Neuronal stem cell (in vitro differentiated cells): ENCODE data around the gene OXLD1.
A peak's percentile ranks its signal among the peaks of the same experiment; 100 is the strongest.

Experiments
- DNase-seq: peaks from one replicate; pipeline ENCODE4 v3.0.0-alpha.2; 2013; ENCODE audit warnings: low spot score
- H2AFZ ChIP-seq: one replicate; pipeline ENCODE4 v1.6.1; 2013; ENCODE audit warnings: mild to moderate bottlenecking, low read length, inconsistent platforms
- H2AK5ac ChIP-seq: 2 replicates; pipeline ENCODE4 v1.6.1; 2013; ENCODE audit warnings: low read depth, mild to moderate bottlenecking, inconsistent platforms, low read length, moderate library complexity, mixed read lengths
- H2BK120ac ChIP-seq: 2 replicates; pipeline ENCODE4 v1.6.1; 2013; ENCODE audit warnings: low read depth, mild to moderate bottlenecking, inconsistent platforms, low read length, moderate library complexity, mixed read lengths
- H2BK12ac ChIP-seq: one replicate; pipeline ENCODE4 v1.6.1; 2013; ENCODE audit warnings: low read length, inconsistent platforms
- H2BK15ac ChIP-seq: 2 replicates; pipeline ENCODE4 v1.6.1; 2013; ENCODE audit warnings: mild to moderate bottlenecking, low read length, inconsistent platforms, mixed read lengths
- H2BK5ac ChIP-seq: one replicate; pipeline ENCODE4 v1.6.1; 2013; ENCODE audit warnings: inconsistent platforms, mild to moderate bottlenecking, low read length, moderate library complexity
- H3K14ac ChIP-seq: one replicate; pipeline ENCODE4 v1.6.1; 2013; ENCODE audit warnings: low read length, inconsistent platforms
- H3K18ac ChIP-seq: 2 replicates; pipeline ENCODE4 v1.6.1; 2013; ENCODE audit warnings: low read length, inconsistent platforms
- H3K23ac ChIP-seq: 2 replicates; pipeline ENCODE4 v1.6.1; 2013; ENCODE audit warnings: low read depth, mild to moderate bottlenecking, mixed read lengths, low read length, inconsistent platforms; ENCODE audit not compliant: poor library complexity
- H3K27ac ChIP-seq: replicated peaks from 3 replicates; pipeline ENCODE4 v1.5.1; 2013; ENCODE audit warnings: low read length, inconsistent platforms
- H3K27me3 ChIP-seq, 3 experiments: 2 replicates each; pipeline ENCODE4 v1.6.1; 2013; ENCODE audit warnings: low read length in 3 of 3, mild to moderate bottlenecking in 2 of 3, inconsistent platforms in 1 of 3, low read depth in 1 of 3, mixed read lengths in 1 of 3, moderate library complexity in 1 of 3; ENCODE audit not compliant: control insufficient read depth in 3 of 3, insufficient read depth in 3 of 3
- H3K36me3 ChIP-seq, 2 donors: replicated peaks in 1 of 2; 2 replicates each; pipeline ENCODE4 v1.6.1; 2013; ENCODE audit warnings: low read length in 2 of 2; ENCODE audit not compliant: control insufficient read depth in 2 of 2, insufficient read depth in 2 of 2
- H3K4ac ChIP-seq: 2 replicates; pipeline ENCODE4 v1.6.1; 2013; ENCODE audit warnings: inconsistent platforms, mild to moderate bottlenecking, low read length, moderate library complexity
- H3K4me1 ChIP-seq, 2 donors: 1 replicate in 1 of 2; 2 replicates in 1 of 2; pipeline ENCODE4 v1.6.1; 2013; ENCODE audit warnings: low read length in 2 of 2, low read depth in 1 of 2; ENCODE audit not compliant: control insufficient read depth in 2 of 2, insufficient read depth in 1 of 2
- H3K4me2 ChIP-seq: one replicate; pipeline ENCODE4 v1.6.1; 2013; ENCODE audit warnings: mild to moderate bottlenecking, low read length, inconsistent platforms; ENCODE audit not compliant: insufficient read depth, poor library complexity, severe bottlenecking
- H3K4me3 ChIP-seq, 2 donors: 2 replicates each; pipeline ENCODE4 v1.5.1; 2013; ENCODE audit warnings: low read length in 2 of 2, mild to moderate bottlenecking in 2 of 2, inconsistent platforms in 1 of 2, moderate library complexity in 1 of 2
- H3K79me1 ChIP-seq: one replicate; pipeline ENCODE4 v1.6.1; 2013; ENCODE audit warnings: low read depth, mild to moderate bottlenecking, inconsistent platforms, low read length, moderate library complexity
- H3K9ac ChIP-seq: one replicate; pipeline ENCODE4 v1.6.1; 2013; ENCODE audit warnings: mild to moderate bottlenecking, low read depth, low read length, inconsistent platforms; ENCODE audit not compliant: poor library complexity
- H3K9me3 ChIP-seq, 2 donors: replicated peaks in 1 of 2; 2 replicates each; pipeline versions ENCODE3 to v1.6.1; 2013; ENCODE audit warnings: low read length in 2 of 2, mild to moderate bottlenecking in 2 of 2, inconsistent platforms in 1 of 2, low read depth in 1 of 2, mixed read lengths in 1 of 2, moderate library complexity in 1 of 2; ENCODE audit not compliant: control insufficient read depth in 2 of 2, insufficient read depth in 1 of 2
- H4K8ac ChIP-seq: one replicate; pipeline ENCODE4 v1.6.1; 2013; ENCODE audit warnings: low read depth, mild to moderate bottlenecking, inconsistent platforms, low read length, moderate library complexity
- H4K91ac ChIP-seq: one replicate; pipeline ENCODE4 v1.6.1; 2013; ENCODE audit warnings: low read length, low read depth, mild to moderate bottlenecking, inconsistent platforms; ENCODE audit not compliant: poor library complexity
- whole genome bisulfite sequencing, 2 donors: extraction: QIAGEN DNeasy Blood & Tissue Kit; methylation state at CpG; one replicate each; pipeline ENCODE4 v1.1.7; 2013; ENCODE audit warnings: missing lambda C conversion rate in 2 of 2, mixed read lengths in 1 of 2; ENCODE audit not compliant: insufficient read length in 2 of 2, insufficient replicate concordance in 1 of 2; ENCODE audit errors: extremely low coverage in 2 of 2; 5-methylcytosine and 5-hydroxymethylcytosine counted together

OXLD1 gene

GRCh38 chr17:81662002-81662401, 4.4 kb downstream of the OXLD1 start:
- Histone ChIP-seq H2BK15ac (no peak overlapping the region), H3K27ac (no peak overlapping the region), H3K9me3 (peaks cover 0 to 2% of the 10 kb centered on the region in 2 donors), H3K27me3 (no peaks in the 10 kb centered on the region), H2AFZ (no peak overlapping the region), H3K4me3 (no peak overlapping the region), H3K4me1 (peaks cover 6 to 7% of the 10 kb centered on the region in 2 donors), H3K18ac (no peak overlapping the region), H4K8ac (no peak overlapping the region), H3K4me2 (no peak overlapping the region), H2BK12ac (no peak overlapping the region), H3K4ac (no peak overlapping the region), H3K79me1 (peaks cover 13% of the 10 kb centered on the region), H3K36me3 (peaks cover 8 to 11% of the 10 kb centered on the region in 2 donors), H3K9ac (no peak overlapping the region), H2BK5ac (no peak overlapping the region), H4K91ac (no peak overlapping the region), H2AK5ac (no peak overlapping the region), H3K23ac (no peak overlapping the region), H3K14ac (no peak overlapping the region), H2BK120ac (no peak overlapping the region)
- DNase-seq = no peak
- no CpG with 5 or more reads among the region's 4 CpGs for WGBS, 2 donors

DNA sequence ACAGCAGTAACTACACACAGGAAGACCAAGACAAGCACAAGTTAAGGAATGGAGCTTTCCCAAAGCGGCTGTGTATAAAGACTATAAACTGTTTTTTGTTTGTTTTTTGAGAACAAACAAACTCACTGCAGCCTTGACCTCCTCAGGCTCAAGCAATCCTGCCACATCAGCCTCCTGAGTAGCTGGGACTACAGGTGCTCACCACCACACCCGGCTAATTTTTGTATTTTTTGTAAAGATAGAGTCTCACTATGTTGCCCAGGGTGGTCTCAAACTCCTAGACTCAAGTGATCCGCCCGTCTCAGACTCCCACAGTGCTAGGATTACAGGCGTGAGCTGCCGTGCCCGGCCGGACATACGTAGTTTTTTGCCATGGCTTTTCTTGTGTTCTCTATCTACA, 6.0 kb downstream of the OXLD1 start:
- peaks cover 6% of the 10 kb centered on the region for H3K79me1 ChIP-seq
- no peak overlapping the region for H3K14ac ChIP-seq
- H2BK12ac ChIP-seq = no peak overlapping the region
- no peak overlapping the region for H3K4me2 ChIP-seq
- no peak overlapping the region for H2AK5ac ChIP-seq
- no peak overlapping the region for H4K8ac ChIP-seq
- H3K36me3 ChIP-seq = peaks cover 8 to 11% of the 10 kb centered on the region in 2 donors
- H3K27me3 ChIP-seq = no peaks in the 10 kb centered on the region
- peaks cover 0 to 2% of the 10 kb centered on the region in 2 donors for H3K9me3 ChIP-seq
- H3K4me1 ChIP-seq = peaks cover 1 to 2% of the 10 kb centered on the region in 2 donors
- DNase-seq = no peak
- H2BK120ac ChIP-seq = no peak overlapping the region
- H3K27ac ChIP-seq = no peak overlapping the region
- H3K4ac ChIP-seq = no peak overlapping the region
- no peak overlapping the region for H3K18ac ChIP-seq
- H3K23ac ChIP-seq = no peak overlapping the region
- no CpG with 5 or more reads among the region's 9 CpGs for WGBS, 2 donors
- H3K9ac ChIP-seq = no peak overlapping the region
- H3K4me3 ChIP-seq = no peak overlapping the region
- H2AFZ ChIP-seq = no peak overlapping the region
- H2BK5ac ChIP-seq = no peak overlapping the region
- no peak overlapping the region for H2BK15ac ChIP-seq
- no peak overlapping the region for H4K91ac ChIP-seq

- Histone ChIP-seq H3K23ac (no peak overlapping the region), H3K27me3 (no peaks in the 10 kb centered on the region), H3K4me1 (no peaks in the 10 kb centered on the region), H3K18ac (no peak overlapping the region), H3K9ac (no peak overlapping the region), H2BK15ac (no peak overlapping the region), H3K79me1 (peaks cover under 1% of the 10 kb centered on the region), H3K27ac (no peak overlapping the region), H3K14ac (no peak overlapping the region), H3K4me2 (no peak overlapping the region), H2AK5ac (no peak overlapping the region), H3K36me3 (peaks cover under 1 to 1% of the 10 kb centered on the region in 2 donors), H2AFZ (no peak overlapping the region), H2BK120ac (no peak overlapping the region), H2BK5ac (no peak overlapping the region), H3K9me3 (peaks cover 0 to under 1% of the 10 kb centered on the region in 2 donors), H4K8ac (no peak overlapping the region), H2BK12ac (no peak overlapping the region), H3K4me3 (no peak overlapping the region), H3K4ac (no peak overlapping the region), H4K91ac (no peak overlapping the region)
- no peak for DNase-seq
- WGBS, 2 donors = no CpG with 5 or more reads among the region's 5 CpGs
These were observed 7.4 kb downstream of the OXLD1 start for GRCh38 chr17:81659038-81659437.

- Histone ChIP-seq H3K27me3 (no peaks in the 10 kb centered on the region), H3K9ac (no peak overlapping the region), H3K14ac (no peak overlapping the region), H3K4ac (no peak overlapping the region), H2AFZ (peak overlapping the region; percentile 0), H3K4me1 (peaks cover 4 to 9% of the 10 kb centered on the region in 2 donors), H3K4me3 (no peak overlapping the region), H3K27ac (no peak overlapping the region), H2BK120ac (no peak overlapping the region), H3K4me2 (no peak overlapping the region), H2BK12ac (no peak overlapping the region), H2AK5ac (peak overlapping the region; percentile 84), H3K18ac (no peak overlapping the region), H4K91ac (no peak overlapping the region), H2BK15ac (peak overlapping the region; percentile 24), H2BK5ac (no peak overlapping the region), H3K79me1 (peaks cover 2% of the 10 kb centered on the region), H3K36me3 (no peaks in the 10 kb centered on the region), H4K8ac (no peak overlapping the region), H3K9me3 (no peaks in the 10 kb centered on the region), H3K23ac (no peak overlapping the region)
- DNase-seq = no peak
- no CpG with 5 or more reads among the region's 4 CpGs for WGBS, 2 donors
These were observed 9.6 kb downstream of the OXLD1 start for GRCh38 chr17:81656835-81657234.
